HCT116 (cell line): ENCODE measurements around the gene LNPEP. TPM values are rescaled to one million over a fixed set of nuclear protein-coding genes. Genes with fewer than 3 reads are reported as not detected.

Experiments
- ATAC-seq: fragments of 200-7000 bp; cut with Tn5 transposase; 2 replicates; pipeline ENCODE4 v1.9.1; 2020; ENCODE audit warnings: mild to moderate bottlenecking, moderate library complexity
- BruUV-seq: library from RNA; stranded (reverse); fragments of 400-500 nt; replicated peaks from 2 replicates; lab custom pipeline; 2021; lab: Mats Ljungman, UMichigan
- CTCF ChIA-PET: fragments of 300-600 bp; sonication (Branson Sonifier 250); formaldehyde crosslinking; loops from one replicate; lab custom pipeline; 2021; ENCODE audit warnings: antibody characterized with exemption; lab: Charles Lee
- POLR2A ChIA-PET: fragments of 300-600, 350-600 bp; sonication (Branson Sonifier 250); formaldehyde crosslinking; loops from one replicate; lab custom pipeline; 2021; ENCODE audit warnings: antibody characterized with exemption; lab: Charles Lee
- RAD21 ChIA-PET, 2 experiments: fragments of 300-600 bp; sonication (Branson Sonifier 250); formaldehyde crosslinking; loops; one replicate each; lab custom pipeline; 2023; ENCODE audit warnings: low total read pairs in 2 of 2; ENCODE audit not compliant: uncharacterized antibody in 2 of 2, unreplicated experiment in 2 of 2, low non-redundant PET in 1 of 2; lab: Charles Lee
- DNase-seq: peaks from one replicate; pipeline ENCODE4 v3.0.0-alpha.2; 2010; ENCODE audit warnings: low read depth, low spot score
- H2AFZ ChIP-seq: fragments of 200-600 bp; shearing (Covaris generic), sonication (generic); 2 replicates; pipeline ENCODE4 v1.6.1; 2017; ENCODE audit warnings: low read depth, mixed run types, mixed read lengths, antibody characterized with exemption, low read length; ENCODE audit not compliant: poor library complexity, severe bottlenecking
- H3K27ac ChIP-seq: 2 replicates; pipeline ENCODE4 v1.5.1; 2012; ENCODE audit warnings: low read depth, low read length
- H3K27me3 ChIP-seq: fragments of 200-600 bp; sonication (generic); 2 replicates; pipeline ENCODE4 v1.6.1; 2016; ENCODE audit warnings: mixed run types, low read length, mixed read lengths; ENCODE audit not compliant: insufficient read depth
- H3K36me3 ChIP-seq, 2 experiments: fragments of 200-500 bp in 1 of 2; fragments of 200-600 bp in 1 of 2; sonication (Bioruptor generic) in 1 of 2; sonication (generic) in 1 of 2; 2 replicates each; pipeline versions ENCODE4 v1.5.1 to v1.6.1; 2014 to 2016; ENCODE audit warnings: low read length in 2 of 2, inconsistent platforms in 1 of 2, mixed read lengths in 1 of 2, mixed run types in 1 of 2; ENCODE audit not compliant: insufficient read depth in 2 of 2, control insufficient read depth in 1 of 2
- H3K4me1 ChIP-seq, 2 experiments: fragments of 200-600 bp in 1 of 2; sonication (generic) in 1 of 2; 2 replicates each; pipeline versions ENCODE4 v1.5.1 to v1.6.1; 2012 to 2017; ENCODE audit warnings: low read length in 2 of 2, inconsistent platforms in 1 of 2, mild to moderate bottlenecking in 1 of 2, mixed read lengths in 1 of 2, mixed run types in 1 of 2, moderate library complexity in 1 of 2; ENCODE audit not compliant: insufficient read depth in 2 of 2, control insufficient read depth in 1 of 2
- H3K4me2 ChIP-seq: fragments of 200-600 bp; sonication (generic); 2 replicates; pipeline ENCODE4 v1.6.1; 2017; ENCODE audit warnings: mixed run types, low read length, mixed read lengths
- H3K4me3 ChIP-seq, 2 experiments: fragments of 200-600 bp in 1 of 2; sonication (generic) in 1 of 2; replicated peaks in 1 of 2; 2 replicates each; pipeline ENCODE4 v1.5.1; 2011 to 2016; ENCODE audit warnings: low read length in 2 of 2, control low read depth in 1 of 2, low read depth in 1 of 2, mild to moderate bottlenecking in 1 of 2, mixed read lengths in 1 of 2, mixed run types in 1 of 2
- H3K79me2 ChIP-seq: fragments of 200-600 bp; sonication (generic); 2 replicates; pipeline ENCODE4 v1.6.1; 2017; ENCODE audit warnings: mild to moderate bottlenecking, mixed run types, low read length, moderate library complexity, mixed read lengths; ENCODE audit not compliant: insufficient read depth
- H3K9ac ChIP-seq: fragments of 200-600 bp; sonication (generic); 2 replicates; pipeline ENCODE4 v1.6.1; 2016; ENCODE audit warnings: low read length, mixed read lengths
- H3K9me2 ChIP-seq: fragments of 200-600 bp; sonication (generic), shearing (Covaris generic); 2 replicates; pipeline ENCODE4 v1.6.1; 2017; ENCODE audit warnings: mixed run types, mild to moderate bottlenecking, moderate library complexity; ENCODE audit not compliant: insufficient read depth
- H3K9me3 ChIP-seq, 2 experiments: fragments of 200-500 bp in 1 of 2; fragments of 200-600 bp in 1 of 2; sonication (Bioruptor generic) in 1 of 2; sonication (generic) in 1 of 2; 2 replicates each; pipeline ENCODE4 v1.6.1; 2014 to 2017; ENCODE audit warnings: low read length in 2 of 2, mixed read lengths in 2 of 2, inconsistent platforms in 1 of 2, low read depth in 1 of 2, mild to moderate bottlenecking in 1 of 2, mixed run types in 1 of 2, moderate library complexity in 1 of 2; ENCODE audit not compliant: control insufficient read depth in 1 of 2, insufficient read depth in 1 of 2
- H4K20me1 ChIP-seq: fragments of 200-600 bp; sonication (generic), shearing (Covaris generic); 2 replicates; pipeline ENCODE4 v1.6.1; 2017; ENCODE audit warnings: mixed run types, mild to moderate bottlenecking, moderate library complexity; ENCODE audit not compliant: insufficient read depth
- CEBPB ChIP-seq: IDR thresholded peaks from 2 replicates; pipeline ENCODE4 v1.6.1; 2012; ENCODE audit warnings: low read depth
- CTCF ChIP-seq, 3 experiments: fragments of 200-600 bp in 1 of 3; sonication (generic) in 1 of 3; IDR thresholded peaks in 2 of 3; conservative IDR thresholded peaks in 1 of 3; 2 replicates each; pipeline ENCODE4 v1.5.1; 2012 to 2017; ENCODE audit warnings: low read depth in 2 of 3, low read length in 2 of 3, antibody characterized with exemption in 1 of 3, borderline replicate concordance in 1 of 3, control low read depth in 1 of 3, mild to moderate bottlenecking in 1 of 3, mixed read lengths in 1 of 3, mixed run types in 1 of 3, moderate library complexity in 1 of 3; ENCODE audit not compliant: insufficient read depth in 1 of 3
- ELF1 ChIP-seq: IDR thresholded peaks from 2 replicates; pipeline ENCODE4 v1.6.1; 2012; ENCODE audit warnings: low read depth, borderline replicate concordance
- FOSL1 ChIP-seq: IDR thresholded peaks from 2 replicates; pipeline ENCODE4 v1.6.1; 2012; ENCODE audit warnings: low read depth
- JUND ChIP-seq: IDR thresholded peaks from 2 replicates; pipeline ENCODE4 v1.6.1; 2012
- MAX ChIP-seq: IDR thresholded peaks from 2 replicates; pipeline ENCODE4 v1.6.1; 2012
- POLR2A ChIP-seq: IDR thresholded peaks from 2 replicates; pipeline ENCODE4 v1.7.0; 2011; ENCODE audit warnings: borderline replicate concordance; ENCODE audit not compliant: insufficient read depth, insufficient read length; ENCODE audit errors: extremely low read depth
- RAD21 ChIP-seq: IDR thresholded peaks from 2 replicates; pipeline ENCODE4 v1.6.1; 2012; ENCODE audit warnings: low read depth, mild to moderate bottlenecking
- REST ChIP-seq: IDR thresholded peaks from 2 replicates; pipeline ENCODE4 v1.6.1; 2012; ENCODE audit warnings: low read depth
- SIN3A ChIP-seq: IDR thresholded peaks from 2 replicates; pipeline ENCODE4 v1.6.1; 2012; ENCODE audit warnings: low read depth
- ZFX ChIP-seq: fragments of 450-650 bp; IDR thresholded peaks from 2 replicates; pipeline ENCODE4 v1.6.1; 2017
- intact Hi-C: fragments of 100-400 bp; cut with micrococcal nuclease; formaldehyde crosslinking; loops from 2 replicates; pipeline ENCODE4 v1.10.0; 2022
- total RNA-seq: library from RNA; stranded (reverse); gene quantifications from one replicate; pipeline ENCODE4 v1.2.1, GENCODE V29; 2021; ENCODE audit not compliant: unreplicated experiment
- TF ChIP-seq, protein P1 (sequence below): IDR thresholded peaks from 2 replicates; pipeline ENCODE4 v1.6.1; 2011; ENCODE audit warnings: mild to moderate bottlenecking, low read length, moderate library complexity; ENCODE audit not compliant: insufficient replicate concordance; ENCODE audit errors: extremely low read depth

The LNPEP gene
- total RNA-seq, 1 experiment from 2014 or later = 14.9 TPM

GRCh38 chr5:97047076-97047475, 111.2 kb downstream of the LNPEP start:
- RAD21 ChIA-PET = interaction anchor here in 1 of 2 experiments (1.3 kb wide), 1 partner anchor 178 kb away, joined by 3 read pairs; no protein-coding TSS in a partner anchor
- H2AFZ ChIP-seq = no peak overlapping the region
- H3K9ac ChIP-seq = no peak overlapping the region
- intact Hi-C loops = no loop called here
- ATAC-seq = no peak
- H3K4me3 ChIP-seq = no peak overlapping the region
- H3K4me1 ChIP-seq = no peaks in the 10 kb centered on the region
- H3K4me2 ChIP-seq = no peak overlapping the region
- H3K9me3 ChIP-seq = no peaks in the 10 kb centered on the region
- no peaks in the 10 kb centered on the region for H3K36me3 ChIP-seq
- no peaks in the 10 kb centered on the region for H3K27me3 ChIP-seq
- no peak overlapping the region for H3K27ac ChIP-seq
- TF ChIP-seq POLR2A (no peak), ZFX (no peak), RAD21 (no peak), JUND (no peak), CEBPB (no peak)
- TF ChIP-seq, protein P1, sequence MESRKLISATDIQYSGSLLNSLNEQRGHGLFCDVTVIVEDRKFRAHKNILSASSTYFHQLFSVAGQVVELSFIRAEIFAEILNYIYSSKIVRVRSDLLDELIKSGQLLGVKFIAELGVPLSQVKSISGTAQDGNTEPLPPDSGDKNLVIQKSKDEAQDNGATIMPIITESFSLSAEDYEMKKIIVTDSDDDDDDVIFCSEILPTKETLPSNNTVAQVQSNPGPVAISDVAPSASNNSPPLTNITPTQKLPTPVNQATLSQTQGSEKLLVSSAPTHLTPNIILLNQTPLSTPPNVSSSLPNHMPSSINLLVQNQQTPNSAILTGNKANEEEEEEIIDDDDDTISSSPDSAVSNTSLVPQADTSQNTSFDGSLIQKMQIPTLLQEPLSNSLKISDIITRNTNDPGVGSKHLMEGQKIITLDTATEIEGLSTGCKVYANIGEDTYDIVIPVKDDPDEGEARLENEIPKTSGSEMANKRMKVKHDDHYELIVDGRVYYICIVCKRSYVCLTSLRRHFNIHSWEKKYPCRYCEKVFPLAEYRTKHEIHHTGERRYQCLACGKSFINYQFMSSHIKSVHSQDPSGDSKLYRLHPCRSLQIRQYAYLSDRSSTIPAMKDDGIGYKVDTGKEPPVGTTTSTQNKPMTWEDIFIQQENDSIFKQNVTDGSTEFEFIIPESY = no peak
- TF ChIP-seq, all 23 proteins: peak for 0
- H3K79me2 ChIP-seq = no peaks in the 10 kb centered on the region
- no peaks in the 10 kb centered on the region for H3K9me2 ChIP-seq
- BruUV-seq = no TSS peak
- no peaks in the 10 kb centered on the region for H4K20me1 ChIP-seq
- DNase-seq = no peak
- CTCF ChIA-PET = interaction anchor here (1.4 to 1.6 kb wide), 2 partner anchors 50 to 178 kb away, joined by 4 to 6 read pairs; no protein-coding TSS in a partner anchor
- POLR2A ChIA-PET = no interaction called here

- DNase-seq (no peak), ATAC-seq (no peak)
- ChIA-PET CTCF (no interaction called here), RAD21 (no interaction called here), POLR2A (no interaction called here)
- no peak overlapping the region for H3K9ac ChIP-seq
- no peak overlapping the region for H3K27ac ChIP-seq
- H3K27me3 ChIP-seq = no peaks in the 10 kb centered on the region
- no peaks in the 10 kb centered on the region for H3K9me2 ChIP-seq
- no peaks in the 10 kb centered on the region for H3K9me3 ChIP-seq
- H3K4me2 ChIP-seq = no peak overlapping the region
- no TSS peak for BruUV-seq
- intact Hi-C loops = no loop called here
- H3K4me1 ChIP-seq = no peaks in the 10 kb centered on the region
- H3K36me3 ChIP-seq = no peaks in the 10 kb centered on the region
- no peak overlapping the region for H3K4me3 ChIP-seq
- H2AFZ ChIP-seq = no peak overlapping the region
- TF ChIP-seq MAX (no peak), CTCF (IDR thresholded peaks at IDR 0.05 in 2 of 3, conservative IDR thresholded peaks at IDR 0.05 in 1 of 3; ENCODE audit: borderline replicate concordance in 1 of 3, insufficient read depth in 1 of 3, low read depth in 2 of 3, low read length in 2 of 3) (no peak), FOSL1 (no peak), ELF1 (no peak), REST (no peak), SIN3A (no peak)
- H3K79me2 ChIP-seq = no peaks in the 10 kb centered on the region
- no peaks in the 10 kb centered on the region for H4K20me1 ChIP-seq
Measured at GRCh38 chr5:97049175-97049574, 113.3 kb downstream of the LNPEP start.
